GF-D8 (cell line): ENCODE measurements around the gene ANTXR1.

ENCODE experiments used
- DNase-seq: peaks from one replicate; lab custom pipeline; 2025; lab: John Stamatoyannopoulos, UW

ANTXR1 gene

GRCh38 chr2:69097891-69098655 lies 85.1 kb downstream of the ANTXR1 start:
- no peak for DNase-seq

- no peak for DNase-seq
These were observed 86.6 kb downstream of the ANTXR1 start for GRCh38 chr2:69099541-69099940.

GRCh38 chr2:69100220-69100723 lies 87.3 kb downstream of the ANTXR1 start:
- no peak for DNase-seq

- no peak for DNase-seq
These were observed 89.1 kb downstream of the ANTXR1 start for GRCh38 chr2:69102041-69102593.

GRCh38 chr2:69103419-69103818 lies 90.4 kb downstream of the ANTXR1 start:
- DNase-seq, result no peak

GRCh38 chr2:69104261-69104660 lies 91.3 kb downstream of the ANTXR1 start:
- DNase-seq, result no peak

GRCh38 chr2:69109255-69109654 lies 96.3 kb downstream of the ANTXR1 start:
- DNase-seq, result no peak

GRCh38 chr2:69111076-69111475 lies 98.1 kb downstream of the ANTXR1 start:
- DNase-seq, result no peak

GRCh38 chr2:69113627-69114026 lies 100.6 kb downstream of the ANTXR1 start:
- no peak for DNase-seq

- DNase-seq, result no peak
These were observed 101.6 kb downstream of the ANTXR1 start for GRCh38 chr2:69114534-69114933.

GRCh38 chr2:69116438-69116837 lies 103.5 kb downstream of the ANTXR1 start:
- no peak for DNase-seq

GRCh38 chr2:69118609-69119008 lies 105.6 kb downstream of the ANTXR1 start:
- DNase-seq, result no peak

- no peak for DNase-seq
These were observed 106.3 kb downstream of the ANTXR1 start for GRCh38 chr2:69119104-69119894.

- no peak for DNase-seq
These were observed 109.3 kb downstream of the ANTXR1 start for GRCh38 chr2:69122271-69122670.

- no peak for DNase-seq
These were observed 110.2 kb downstream of the ANTXR1 start for GRCh38 chr2:69123182-69123581.

GRCh38 chr2:69124343-69124742 lies 111.4 kb downstream of the ANTXR1 start:
- DNase-seq, result no peak

GRCh38 chr2:69125816-69126215 lies 112.8 kb downstream of the ANTXR1 start:
- DNase-seq, result no peak

GRCh38 chr2:69126341-69126740 lies 113.4 kb downstream of the ANTXR1 start:
- no peak for DNase-seq

- DNase-seq, result no peak
These were observed 118.5 kb downstream of the ANTXR1 start for GRCh38 chr2:69131452-69131851.

- DNase-seq, result no peak
These were observed 119.2 kb downstream of the ANTXR1 start for GRCh38 chr2:69131983-69132675.

GRCh38 chr2:69132960-69133590 lies 120.1 kb downstream of the ANTXR1 start:
- no peak for DNase-seq

- DNase-seq, result no peak
These were observed 120.9 kb downstream of the ANTXR1 start for GRCh38 chr2:69133898-69134297.
